CD8-positive, alpha-beta memory T cell (primary cell): ENCODE measurements around the gene RND1. TPM values are rescaled to one million over a fixed set of nuclear protein-coding genes. Genes with fewer than 3 reads are reported as not detected.
A peak's percentile ranks its signal among the peaks of the same experiment; 100 is the strongest.

Experiments used
- CTCF ChIA-PET: fragments of 350-600 bp; sonication (Branson Sonifier 250); formaldehyde crosslinking; loops from one replicate; lab custom pipeline; 2021; ENCODE audit warnings: antibody characterized with exemption; lab: Charles Lee
- POLR2A ChIA-PET: fragments of 350-600 bp; sonication (Branson Sonifier 250); formaldehyde crosslinking; loops from one replicate; lab custom pipeline; 2021; ENCODE audit warnings: antibody characterized with exemption; lab: Charles Lee
- DNase-seq, 5 donors: peaks; one replicate each; pipeline versions ENCODE4 v3.0.0 to v3.0.0-alpha.2; 2020 to 2022; ENCODE audit warnings: mixed read lengths in 1 of 5
- H3K27ac ChIP-seq: one replicate; pipeline ENCODE4 v1.7.0; 2013; ENCODE audit warnings: low read depth, mild to moderate bottlenecking, low read length, moderate library complexity
- H3K27me3 ChIP-seq: 2 replicates; pipeline ENCODE4 v1.7.0; 2013; ENCODE audit warnings: low read length, mild to moderate bottlenecking; ENCODE audit not compliant: insufficient read depth, poor library complexity, severe bottlenecking
- H3K36me3 ChIP-seq: 2 replicates; pipeline ENCODE4 v1.7.0; 2013; ENCODE audit warnings: mild to moderate bottlenecking, low read length, moderate library complexity; ENCODE audit not compliant: insufficient read depth
- H3K4me1 ChIP-seq: 2 replicates; pipeline ENCODE4 v1.7.0; 2013; ENCODE audit warnings: mild to moderate bottlenecking, low read length, moderate library complexity; ENCODE audit not compliant: insufficient read depth
- H3K4me3 ChIP-seq: 2 replicates; pipeline ENCODE4 v1.7.0; 2013; ENCODE audit warnings: mild to moderate bottlenecking, low read length
- H3K9me3 ChIP-seq: 2 replicates; pipeline ENCODE4 v1.7.0; 2013; ENCODE audit warnings: mild to moderate bottlenecking, low read length
- H3K27ac Mint-ChIP-seq, 8 donors: one replicate each; pipeline ENCODE4 v1.8.0; 2020 to 2021; ENCODE audit warnings: mixed read lengths in 8 of 8, mild to moderate bottlenecking in 6 of 8, inconsistent platforms in 3 of 8, moderate library complexity in 3 of 8
- H3K27me3 Mint-ChIP-seq, 2 donors: one replicate each; pipeline ENCODE4 v1.8.0; 2020 to 2021; ENCODE audit warnings: mixed read lengths in 2 of 2, mild to moderate bottlenecking in 1 of 2, moderate library complexity in 1 of 2
- H3K36me3 Mint-ChIP-seq, 3 donors: one replicate each; pipeline ENCODE4 v1.8.0; 2020 to 2021; ENCODE audit warnings: mixed read lengths in 3 of 3, inconsistent platforms in 1 of 3, mild to moderate bottlenecking in 1 of 3
- H3K4me1 Mint-ChIP-seq, 3 donors: one replicate each; pipeline ENCODE4 v1.8.0; 2020 to 2021; ENCODE audit warnings: mixed read lengths in 3 of 3, inconsistent platforms in 1 of 3, mild to moderate bottlenecking in 1 of 3
- H3K4me3 Mint-ChIP-seq, 7 donors: one replicate each; pipeline ENCODE4 v1.8.0; 2020 to 2021; ENCODE audit warnings: mixed read lengths in 7 of 7, mild to moderate bottlenecking in 6 of 7, moderate library complexity in 4 of 7, inconsistent platforms in 2 of 7
- H3K9me3 Mint-ChIP-seq, 5 donors: one replicate each; pipeline ENCODE4 v1.8.0; 2020 to 2022; ENCODE audit warnings: mixed read lengths in 5 of 5, mild to moderate bottlenecking in 3 of 5, moderate library complexity in 2 of 5, inconsistent platforms in 1 of 5
- polyA plus RNA-seq: library from polyadenylated mRNA; unstranded; fragments of 300-500 nt; fragmentation: Illumina TruSeq; gene quantifications from one replicate; pipeline ENCODE4 v1.2.3, GENCODE V29; 2021
- total RNA-seq, 2 experiments: library from RNA; stranded (reverse); gene quantifications; one replicate each; pipeline ENCODE4 v1.2.3, GENCODE V29; 2021

Gene RND1
- total and polyA plus RNA-seq, 3 experiments from 2014 or later, result 0.90 to 2.6 (median 2.0) TPM

DNA sequence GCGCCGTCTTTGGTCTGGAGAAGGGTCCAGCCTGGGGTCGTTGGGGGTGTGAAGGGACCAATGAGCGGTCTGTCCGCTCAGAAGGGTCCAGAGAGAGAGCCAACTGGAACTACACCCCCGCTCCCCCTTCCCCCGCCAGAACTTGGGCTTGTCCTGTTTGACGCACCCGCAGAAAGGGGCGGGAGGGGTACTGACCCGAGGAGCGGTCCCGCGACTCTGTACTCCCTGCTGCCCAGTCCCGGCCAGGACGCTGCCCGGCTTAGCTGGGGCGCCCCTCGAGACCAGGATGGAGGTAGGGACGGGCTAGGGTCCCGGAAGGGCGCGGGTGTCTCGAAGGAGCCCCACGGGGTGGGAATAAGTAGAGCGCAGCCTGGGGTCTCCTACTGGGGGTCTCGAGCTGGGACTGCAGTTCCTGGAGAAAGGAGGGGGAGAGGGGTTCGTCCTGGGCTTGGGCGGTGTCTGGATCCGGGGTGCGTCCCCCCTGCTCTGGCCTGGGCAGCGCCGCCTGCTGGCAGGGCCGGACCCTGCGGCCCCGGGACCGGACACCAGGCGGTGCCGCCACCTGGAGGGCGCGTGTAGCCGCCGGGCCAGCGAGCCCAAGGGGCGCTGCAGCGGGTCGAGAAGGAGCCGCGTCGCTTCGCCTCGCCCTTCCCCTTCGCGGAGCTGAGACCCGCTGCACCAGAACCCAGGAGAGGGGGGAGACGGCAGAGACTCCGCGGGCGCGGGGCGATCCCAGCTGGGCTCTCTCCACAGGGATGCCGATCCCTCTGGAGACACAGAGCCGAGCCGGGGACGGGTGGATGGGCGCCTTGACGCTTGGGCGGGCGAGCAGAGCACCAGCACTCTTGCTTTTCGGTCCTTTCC, 51.2 kb downstream of the RND1 start:
- H3K4me3 ChIP-seq, result peak overlapping the region; percentile 84
- POLR2A ChIA-PET, result interaction anchor here (0.6 to 1.1 kb wide), 4 partner anchors 37 to 50 kb away, joined by 3 to 9 read pairs (median 4); partner anchors contain the start of gene DDX23
- H3K4me3 Mint-ChIP-seq, result peak overlapping the region; percentile 89 to 98 (median 94)
- no peaks in the 10 kb centered on the region for H3K27me3 ChIP-seq
- peaks cover 0 to 2% (median 0%) of the 10 kb centered on the region in 3 donors for H3K36me3 Mint-ChIP-seq
- CTCF ChIA-PET, result interaction anchor here (0.6 to 3.3 kb wide), 24 partner anchors 9 to 1219 kb away, joined by 3 to 33 read pairs (median 4); partner anchors contain the start of genes DDX23, KANSL2 and RND1
- DNase-seq, result peak; percentile 60 to 81 (median 69)
- peaks cover 29 to 46% (median 39%) of the 10 kb centered on the region in 3 donors for H3K4me1 Mint-ChIP-seq
- no peaks in the 10 kb centered on the region for H3K36me3 ChIP-seq
- no peaks in the 10 kb centered on the region for H3K9me3 Mint-ChIP-seq
- no peaks in the 10 kb centered on the region for H3K9me3 ChIP-seq
- H3K27ac Mint-ChIP-seq, result peak overlapping the region; percentile 30 to 96 (median 66)
- H3K4me1 ChIP-seq, result peaks cover 26% of the 10 kb centered on the region
- H3K27ac ChIP-seq, result peak overlapping the region; percentile 67
- H3K27me3 Mint-ChIP-seq, result peaks cover 0 to 5% of the 10 kb centered on the region in 2 donors

DNA sequence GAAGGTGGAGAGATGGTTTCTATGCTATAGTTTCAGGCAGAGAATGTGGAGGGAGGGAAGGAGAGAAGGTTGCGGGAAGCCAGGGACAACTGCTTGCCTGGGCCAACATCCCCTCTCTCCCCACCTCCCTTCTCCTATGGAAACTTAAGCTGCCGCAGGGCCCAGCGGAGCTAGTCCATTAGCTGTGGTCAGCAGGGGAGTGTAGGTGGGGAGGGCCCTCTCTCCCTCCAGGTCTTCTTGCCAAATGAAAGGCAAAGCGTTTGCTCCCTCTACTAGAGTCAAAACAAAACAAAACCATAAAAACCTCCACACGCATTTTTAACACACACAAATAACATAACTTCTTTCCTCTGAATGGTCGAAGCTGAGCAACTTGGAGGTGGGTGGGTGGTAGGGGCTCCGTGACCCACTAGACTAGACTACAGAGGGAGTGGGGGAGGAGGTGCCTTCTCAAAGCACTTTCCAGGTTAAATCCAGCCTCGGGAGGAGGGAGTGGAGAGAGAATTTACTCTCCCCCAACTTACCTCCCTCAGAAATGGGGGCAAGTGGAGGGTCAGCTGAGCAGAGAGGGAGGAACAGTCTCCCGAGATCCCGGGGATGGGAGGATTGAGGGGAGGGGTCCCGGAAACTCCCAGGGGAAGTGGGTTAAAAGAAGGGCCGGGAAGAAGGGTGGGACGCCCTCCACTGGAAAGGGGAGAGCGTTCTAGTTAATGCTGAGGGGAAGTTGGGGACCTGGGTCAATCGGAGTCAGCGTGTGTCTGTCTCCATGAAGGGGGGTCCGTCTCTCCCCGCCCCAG, 52.0 kb downstream of the RND1 start:
- Histone ChIP-seq H3K27me3 (no peaks in the 10 kb centered on the region), H3K4me3 (peak overlapping the region; percentile 84), H3K9me3 (no peaks in the 10 kb centered on the region), H3K36me3 (no peaks in the 10 kb centered on the region), H3K4me1 (peaks cover 22% of the 10 kb centered on the region), H3K27ac (peak overlapping the region; percentile 48)
- Mint-ChIP-seq H3K4me3 (peak overlapping the region; percentile 89 to 98 (median 94)), H3K4me1 (peaks cover 25 to 39% (median 33%) of the 10 kb centered on the region in 3 donors), H3K9me3 (no peaks in the 10 kb centered on the region), H3K27me3 (peaks cover 0 to 5% of the 10 kb centered on the region in 2 donors), H3K36me3 (peaks cover 0 to 2% (median 0%) of the 10 kb centered on the region in 3 donors), H3K27ac (peak overlapping the region; percentile 30 to 89 (median 68))
- ChIA-PET POLR2A (interaction anchor here (0.7 kb wide), 1 partner anchor 1069 kb away, joined by 3 read pairs; no protein-coding TSS in a partner anchor), CTCF (interaction anchor here (0.6 to 3.3 kb wide), 15 partner anchors 9 to 104 kb away, joined by 3 to 33 read pairs (median 6); partner anchors contain the start of genes DDX23 and RND1)
- no peak for DNase-seq

DNA sequence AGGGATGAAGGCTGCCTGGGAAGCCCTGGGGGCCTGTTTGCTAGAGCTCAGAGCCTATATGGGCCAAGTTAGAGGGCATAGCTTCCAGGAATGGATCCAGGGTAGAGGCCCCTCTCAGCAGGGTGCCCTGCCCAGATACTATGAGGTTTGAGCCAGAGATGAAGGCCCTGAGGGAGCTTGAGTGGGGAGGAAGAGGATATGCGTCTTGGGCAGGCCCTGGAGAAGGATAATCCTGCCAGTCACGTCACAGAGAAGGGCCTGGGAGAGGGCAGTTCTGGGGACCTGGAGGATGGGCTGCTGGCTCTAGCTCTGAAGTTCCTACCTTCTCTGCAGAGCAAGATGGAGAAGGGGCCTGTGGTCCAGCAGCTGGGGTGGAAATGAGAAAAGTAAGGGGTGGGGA, 53.3 kb downstream of the RND1 start:
- H3K27me3 Mint-ChIP-seq, result peaks cover 0 to 5% of the 10 kb centered on the region in 2 donors
- no peaks in the 10 kb centered on the region for H3K9me3 Mint-ChIP-seq
- H3K4me3 ChIP-seq, result no peak overlapping the region
- DNase-seq, result no peak
- ChIA-PET CTCF (interaction anchor here (0.9 to 1.1 kb wide), 2 partner anchors 17 to 59 kb away, joined by 3 read pairs; no protein-coding TSS in a partner anchor), POLR2A (no interaction called here)
- H3K27ac Mint-ChIP-seq, result peak overlapping the region in 4 of 8 donors; percentile 5 to 73 (median 35)
- peaks cover 23 to 29% (median 28%) of the 10 kb centered on the region in 3 donors for H3K4me1 Mint-ChIP-seq
- peaks cover 16% of the 10 kb centered on the region for H3K4me1 ChIP-seq
- H3K36me3 ChIP-seq, result no peaks in the 10 kb centered on the region
- no peaks in the 10 kb centered on the region for H3K27me3 ChIP-seq
- peak overlapping the region in 6 of 7 donors; percentile 24 to 86 (median 58) for H3K4me3 Mint-ChIP-seq
- H3K36me3 Mint-ChIP-seq, result peaks cover 0 to 2% (median 0%) of the 10 kb centered on the region in 3 donors
- no peaks in the 10 kb centered on the region for H3K9me3 ChIP-seq
- no peak overlapping the region for H3K27ac ChIP-seq

DNA sequence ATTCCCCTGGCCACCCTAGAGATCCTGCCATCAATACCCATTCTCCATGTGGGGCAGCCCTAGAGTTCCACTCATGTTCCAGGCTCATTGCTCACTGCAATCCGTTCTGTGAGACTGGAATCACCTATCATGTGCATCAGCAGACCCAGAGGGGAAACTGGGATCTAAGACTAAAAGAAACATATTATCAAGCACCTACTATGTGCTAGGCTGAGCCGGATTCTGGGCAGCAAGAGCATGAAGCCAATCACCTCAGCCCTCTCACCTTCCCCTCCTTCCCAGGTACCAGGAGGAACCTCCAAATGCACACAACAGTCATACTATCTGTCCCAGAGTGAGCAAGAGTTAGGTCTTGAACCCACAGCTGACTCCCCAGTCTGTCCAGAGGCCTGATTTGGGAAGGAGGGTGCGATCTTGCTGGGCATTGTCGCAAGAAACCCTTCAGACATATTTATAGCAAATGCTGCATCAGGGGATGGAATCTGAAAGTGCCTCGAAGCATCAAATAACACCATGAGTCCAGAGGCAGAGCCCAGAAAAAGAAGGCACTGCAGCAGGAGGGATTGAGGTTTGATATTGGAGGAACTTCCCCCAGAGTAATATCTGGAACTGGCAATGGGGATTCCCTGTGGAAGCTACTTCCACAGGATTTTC, 54.1 kb downstream of the RND1 start:
- H3K36me3 Mint-ChIP-seq, result peaks cover 0 to 2% (median 0%) of the 10 kb centered on the region in 3 donors
- CTCF ChIA-PET, result interaction anchor here (0.8 to 1.1 kb wide), 2 partner anchors 41 to 176 kb away, joined by 3 read pairs; no protein-coding TSS in a partner anchor
- H3K4me3 Mint-ChIP-seq, result peak overlapping the region in 3 of 7 donors; percentile 9 to 84 (median 22)
- no peak overlapping the region for H3K4me3 ChIP-seq
- H3K4me1 Mint-ChIP-seq, result peaks cover 18 to 23% (median 20%) of the 10 kb centered on the region in 3 donors
- DNase-seq, result no peak
- peaks cover 14% of the 10 kb centered on the region for H3K4me1 ChIP-seq
- peaks cover 0 to 2% of the 10 kb centered on the region in 2 donors for H3K27me3 Mint-ChIP-seq
- no peak overlapping the region for H3K27ac ChIP-seq
- H3K36me3 ChIP-seq, result no peaks in the 10 kb centered on the region
- peak overlapping the region in 5 of 8 donors; percentile 19 to 76 (median 51) for H3K27ac Mint-ChIP-seq
- no peaks in the 10 kb centered on the region for H3K27me3 ChIP-seq
- H3K9me3 Mint-ChIP-seq, result no peaks in the 10 kb centered on the region
- no peaks in the 10 kb centered on the region for H3K9me3 ChIP-seq
- POLR2A ChIA-PET, result no interaction called here

DNA sequence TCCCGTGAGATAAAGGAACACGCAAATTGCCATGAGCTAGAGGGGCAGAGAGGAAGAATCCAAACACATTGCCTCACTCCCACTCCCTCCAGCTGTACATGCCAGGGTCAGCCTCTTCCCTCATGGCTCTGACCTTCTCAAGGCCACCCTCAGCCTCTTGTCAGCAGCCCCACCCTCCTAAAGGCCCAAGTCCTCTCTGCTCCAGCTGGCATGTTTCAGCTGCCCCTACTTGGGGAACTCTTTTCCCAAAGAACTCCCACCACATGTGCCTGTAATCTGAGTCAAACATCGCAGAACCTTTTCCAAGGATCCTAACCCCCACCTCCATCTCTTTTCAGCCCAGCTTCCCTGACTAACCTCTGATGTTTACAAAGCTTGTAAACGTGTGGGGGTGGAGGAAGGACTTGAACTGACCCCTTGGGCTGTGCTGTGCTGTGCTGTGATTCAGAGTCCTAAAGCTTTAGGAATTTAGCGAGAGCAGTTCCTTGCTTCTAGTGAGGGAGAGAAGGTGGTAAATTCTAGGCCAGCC, 54.7 kb downstream of the RND1 start:
- peak overlapping the region in 3 of 8 donors; percentile 19 to 70 (median 28) for H3K27ac Mint-ChIP-seq
- CTCF ChIA-PET, result interaction anchor here (0.8 to 1.1 kb wide), 3 partner anchors 9 to 177 kb away, joined by 3 read pairs; no protein-coding TSS in a partner anchor
- Histone ChIP-seq H3K36me3 (no peaks in the 10 kb centered on the region), H3K9me3 (no peaks in the 10 kb centered on the region), H3K27ac (no peak overlapping the region), H3K4me3 (no peak overlapping the region), H3K27me3 (no peaks in the 10 kb centered on the region), H3K4me1 (peaks cover 12% of the 10 kb centered on the region)
- DNase-seq, result no peak
- no peaks in the 10 kb centered on the region for H3K27me3 Mint-ChIP-seq
- peaks cover 0 to 2% (median 0%) of the 10 kb centered on the region in 3 donors for H3K36me3 Mint-ChIP-seq
- H3K9me3 Mint-ChIP-seq, result no peaks in the 10 kb centered on the region
- POLR2A ChIA-PET, result no interaction called here
- H3K4me3 Mint-ChIP-seq, result peak overlapping the region in 1 of 7 donors; percentile 31
- H3K4me1 Mint-ChIP-seq, result peaks cover 12 to 17% (median 14%) of the 10 kb centered on the region in 3 donors

DNA sequence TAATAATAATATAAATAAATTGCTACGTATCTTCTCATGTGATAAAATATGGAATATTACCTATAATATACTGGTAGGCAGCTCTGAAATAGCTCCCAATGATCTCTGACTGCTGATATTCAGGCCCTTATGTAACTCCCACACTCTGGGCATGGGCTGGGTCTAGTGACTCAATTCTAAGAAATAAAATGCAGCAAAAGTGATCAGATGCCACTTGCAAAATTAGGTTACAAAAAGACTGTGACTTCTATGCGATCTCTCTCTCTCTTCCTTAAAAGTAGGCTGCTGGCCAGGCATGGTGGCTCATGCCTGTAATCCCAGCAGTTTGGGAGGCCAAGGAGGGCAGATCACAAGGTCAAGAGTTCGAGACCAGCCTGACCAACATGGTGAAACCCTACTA, 57.7 kb downstream of the RND1 start:
- Mint-ChIP-seq H3K36me3 (no peaks in the 10 kb centered on the region), H3K27ac (no peak overlapping the region), H3K4me1 (peaks cover 4 to 7% (median 5%) of the 10 kb centered on the region in 3 donors), H3K9me3 (no peaks in the 10 kb centered on the region), H3K4me3 (no peak overlapping the region), H3K27me3 (no peaks in the 10 kb centered on the region)
- no peak for DNase-seq
- Histone ChIP-seq H3K4me1 (no peaks in the 10 kb centered on the region), H3K36me3 (no peaks in the 10 kb centered on the region), H3K27ac (no peak overlapping the region), H3K9me3 (no peaks in the 10 kb centered on the region), H3K27me3 (no peaks in the 10 kb centered on the region), H3K4me3 (no peak overlapping the region)
- ChIA-PET POLR2A (no interaction called here), CTCF (interaction anchor here (1.1 kb wide), 1 partner anchor 19 kb away, joined by 3 read pairs; the partner anchor contains the start of gene ADCY6)
